ENCODE measurements around the gene HPSE2. TPM values are rescaled to one million over a fixed set of nuclear protein-coding genes. Genes with fewer than 3 reads are reported as not detected.

The HPSE2 gene
- total RNA-seq, 2 experiments from 2014 or later, result not detected

GRCh38 chr10:98456686-98457482 lies 778.8 kb downstream of the HPSE2 start:
- CTCF ChIA-PET, result interaction anchor here (0.8 kb wide), 1 partner anchor 10 kb away, joined by 3 read pairs; no protein-coding TSS in a partner anchor
- POLR2A ChIA-PET, result no interaction called here

- CTCF ChIA-PET, result interaction anchor here (0.8 kb wide), 1 partner anchor 11 kb away, joined by 3 read pairs; no protein-coding TSS in a partner anchor
- POLR2A ChIA-PET, result no interaction called here
Observed at GRCh38 chr10:98456043-98456570, 779.5 kb downstream of the HPSE2 start.

GRCh38 chr10:98453729-98454128 lies 781.9 kb downstream of the HPSE2 start:
- POLR2A ChIA-PET, result no interaction called here
- CTCF ChIA-PET, result no interaction called here

- ChIA-PET CTCF (no interaction called here), POLR2A (no interaction called here)
Observed at GRCh38 chr10:98450618-98451017, 785.0 kb downstream of the HPSE2 start.

- CTCF ChIA-PET, result no interaction called here
- POLR2A ChIA-PET, result no interaction called here
Observed at GRCh38 chr10:98449287-98449686, 786.4 kb downstream of the HPSE2 start.

GRCh38 chr10:98446661-98447221 lies 788.9 kb downstream of the HPSE2 start, which contains the start of gene HPS1:
HPS1 (minus strand) TSS chr10:98446935; CDS start chr10:98443240, 3,695 bp downstream.
- ChIA-PET CTCF (interaction anchor here (1.9 kb wide), 1 partner anchor 20 kb away, joined by 9 read pairs; no protein-coding TSS in a partner anchor), POLR2A (no interaction called here)

GRCh38 chr10:98446151-98446660 lies 789.4 kb downstream of the HPSE2 start:
- CTCF ChIA-PET, result interaction anchor here (1.9 kb wide), 1 partner anchor 21 kb away, joined by 9 read pairs; no protein-coding TSS in a partner anchor
- POLR2A ChIA-PET, result interaction anchor here (0.6 kb wide), 1 partner anchor 11 kb away, joined by 3 read pairs; no protein-coding TSS in a partner anchor

- ChIA-PET CTCF (interaction anchor here (1.5 to 1.9 kb wide), 2 partner anchors 20 to 21 kb away, joined by 4 to 9 read pairs; no protein-coding TSS in a partner anchor), POLR2A (interaction anchor here (0.6 kb wide), 1 partner anchor 10 kb away, joined by 3 read pairs; no protein-coding TSS in a partner anchor)
Observed at GRCh38 chr10:98445200-98445812, 790.3 kb downstream of the HPSE2 start.

GRCh38 chr10:98444314-98445006 lies 791.2 kb downstream of the HPSE2 start:
- CTCF ChIA-PET, result interaction anchor here (1.5 kb wide), 1 partner anchor 19 kb away, joined by 4 read pairs; no protein-coding TSS in a partner anchor
- POLR2A ChIA-PET, result no interaction called here

GRCh38 chr10:98438715-98439114 lies 796.9 kb downstream of the HPSE2 start:
- POLR2A ChIA-PET, result no interaction called here

GRCh38 chr10:98436704-98437103 lies 798.9 kb downstream of the HPSE2 start:
- ChIA-PET POLR2A (no interaction called here), CTCF (interaction anchor here (2.2 kb wide), 1 partner anchor 11 kb away, joined by 8 read pairs; no protein-coding TSS in a partner anchor)

More at GRCh38 chr10:98438715-98439114, 796.9 kb downstream of the HPSE2 start:
- CTCF ChIA-PET, result no interaction called here

GRCh38 chr10:98435178-98435577 lies 800.5 kb downstream of the HPSE2 start:
- CTCF ChIA-PET, result interaction anchor here (2.2 kb wide), 1 partner anchor 9 kb away, joined by 8 read pairs; no protein-coding TSS in a partner anchor
- POLR2A ChIA-PET, result interaction anchor here (0.8 kb wide), 1 partner anchor 11 kb away, joined by 3 read pairs; no protein-coding TSS in a partner anchor

- CTCF ChIA-PET, result interaction anchor here (0.8 kb wide), 1 partner anchor 9 kb away, joined by 3 read pairs; no protein-coding TSS in a partner anchor
- POLR2A ChIA-PET, result no interaction called here
Observed at GRCh38 chr10:98433881-98434732, 801.5 kb downstream of the HPSE2 start.

- CTCF ChIA-PET, result interaction anchor here (0.8 kb wide), 1 partner anchor 8 kb away, joined by 3 read pairs; no protein-coding TSS in a partner anchor
- POLR2A ChIA-PET, result no interaction called here
Observed at GRCh38 chr10:98433371-98433770, 802.3 kb downstream of the HPSE2 start.

GRCh38 chr10:98432330-98432729 lies 803.3 kb downstream of the HPSE2 start:
- POLR2A ChIA-PET, result no interaction called here
- CTCF ChIA-PET, result no interaction called here

GRCh38 chr10:98431016-98431415 lies 804.6 kb downstream of the HPSE2 start:
- CTCF ChIA-PET, result no interaction called here
- POLR2A ChIA-PET, result no interaction called here

- CTCF ChIA-PET, result no interaction called here
- POLR2A ChIA-PET, result no interaction called here
Observed at GRCh38 chr10:98430427-98430826, 805.2 kb downstream of the HPSE2 start.

Measured in activated CD8-positive, alpha-beta memory T cell treated with anti-CD3 and anti-CD28 coated beads for 36 hours (primary cell).